Trophoblast cell (in vitro differentiated cells and primary cell): ENCODE data around the gene DSE.
A peak's percentile ranks its signal among the peaks of the same experiment; 100 is the strongest.

ENCODE experiments used
- DNase-seq, 2 donors: peaks; one replicate each; pipeline ENCODE4 v3.0.0-alpha.2; 2016
- H2AFZ ChIP-seq: 2 replicates; pipeline ENCODE4 v1.6.1; 2013; ENCODE audit warnings: low read length, moderate library complexity, mild to moderate bottlenecking; ENCODE audit not compliant: insufficient read depth, poor library complexity
- H2AK5ac ChIP-seq: 2 replicates; pipeline ENCODE4 v1.6.1; 2013; ENCODE audit warnings: mild to moderate bottlenecking, low read length
- H2BK120ac ChIP-seq: 2 replicates; pipeline ENCODE4 v1.6.1; 2013; ENCODE audit warnings: low read length, mild to moderate bottlenecking, moderate library complexity; ENCODE audit not compliant: insufficient read depth, poor library complexity
- H2BK12ac ChIP-seq: 2 replicates; pipeline ENCODE4 v1.6.1; 2013; ENCODE audit warnings: mild to moderate bottlenecking, low read length, moderate library complexity
- H2BK5ac ChIP-seq: 2 replicates; pipeline ENCODE4 v1.6.1; 2013; ENCODE audit warnings: low read length, low read depth, moderate library complexity, mild to moderate bottlenecking; ENCODE audit not compliant: poor library complexity
- H3K14ac ChIP-seq: 2 replicates; pipeline ENCODE4 v1.6.1; 2013; ENCODE audit warnings: mild to moderate bottlenecking, low read length
- H3K18ac ChIP-seq: 2 replicates; pipeline ENCODE4 v1.6.1; 2013; ENCODE audit warnings: mild to moderate bottlenecking, low read length
- H3K23ac ChIP-seq: 2 replicates; pipeline ENCODE4 v1.6.1; 2013; ENCODE audit warnings: low read length
- H3K27ac ChIP-seq: 2 replicates; pipeline ENCODE4 v1.5.1; 2013; ENCODE audit warnings: low read depth, mild to moderate bottlenecking, inconsistent platforms, low read length, moderate library complexity
- H3K27me3 ChIP-seq: 2 replicates; pipeline ENCODE4 v1.6.1; 2013; ENCODE audit warnings: inconsistent platforms, mild to moderate bottlenecking, low read length, moderate library complexity; ENCODE audit not compliant: insufficient read depth
- H3K36me3 ChIP-seq, 2 experiments: 1 replicate in 1 of 2; 2 replicates in 1 of 2; pipeline ENCODE4 v1.6.1; 2013; ENCODE audit warnings: low read length in 2 of 2, mild to moderate bottlenecking in 2 of 2, moderate library complexity in 1 of 2; ENCODE audit not compliant: insufficient read depth in 2 of 2, control insufficient read depth in 1 of 2
- H3K4ac ChIP-seq: 2 replicates; pipeline ENCODE4 v1.6.1; 2013; ENCODE audit warnings: low read depth, mild to moderate bottlenecking, low read length, moderate library complexity
- H3K4me1 ChIP-seq, 2 experiments: 1 replicate in 1 of 2; 2 replicates in 1 of 2; pipeline ENCODE4 v1.6.1; 2013; ENCODE audit warnings: low read length in 2 of 2, mild to moderate bottlenecking in 2 of 2, moderate library complexity in 1 of 2; ENCODE audit not compliant: insufficient read depth in 2 of 2, control insufficient read depth in 1 of 2
- H3K4me2 ChIP-seq: 2 replicates; pipeline ENCODE4 v1.6.1; 2013; ENCODE audit warnings: inconsistent platforms, mild to moderate bottlenecking, low read length, moderate library complexity
- H3K4me3 ChIP-seq: 2 replicates; pipeline ENCODE4 v1.5.1; 2013; ENCODE audit warnings: mild to moderate bottlenecking, low read depth, low read length, inconsistent platforms
- H3K79me1 ChIP-seq: one replicate; pipeline ENCODE4 v1.6.1; 2013; ENCODE audit warnings: low read length
- H3K79me2 ChIP-seq: 2 replicates; pipeline ENCODE4 v1.6.1; 2013; ENCODE audit warnings: low read length, mild to moderate bottlenecking; ENCODE audit not compliant: control insufficient read depth, insufficient read depth, poor library complexity
- H3K9ac ChIP-seq: 2 replicates; pipeline ENCODE4 v1.6.1; 2013; ENCODE audit warnings: mild to moderate bottlenecking, low read length
- H3K9me3 ChIP-seq: 2 replicates; pipeline ENCODE4 v1.6.1; 2013; ENCODE audit warnings: low read depth, mild to moderate bottlenecking, control low read depth, inconsistent platforms, low read length; ENCODE audit not compliant: insufficient read depth
- H4K12ac ChIP-seq: 2 replicates; pipeline ENCODE4 v1.6.1; 2013; ENCODE audit warnings: low read depth, mild to moderate bottlenecking, low read length, moderate library complexity
- H4K8ac ChIP-seq: 2 replicates; pipeline ENCODE4 v1.6.1; 2013; ENCODE audit warnings: low read depth, mild to moderate bottlenecking, low read length, moderate library complexity
- H4K91ac ChIP-seq: one replicate; pipeline ENCODE4 v1.6.1; 2013; ENCODE audit warnings: low read depth, mild to moderate bottlenecking, low read length, moderate library complexity
- WGBS: extraction: QIAGEN DNeasy Blood & Tissue Kit; methylation state at CpG from one replicate; pipeline ENCODE4 v1.1.7; 2013; ENCODE audit warnings: missing lambda C conversion rate; ENCODE audit not compliant: insufficient read length, insufficient coverage; ENCODE audit errors: extremely low coverage; 5-methylcytosine and 5-hydroxymethylcytosine counted together

Gene DSE

GRCh38 chr6:116397914-116398313 lies 27.2 kb downstream of the DSE start:
- H3K18ac ChIP-seq, result no peak overlapping the region
- no peak overlapping the region for H2BK5ac ChIP-seq
- peaks cover 2% of the 10 kb centered on the region for H3K79me2 ChIP-seq
- WGBS, result no CpG with 5 or more reads among the region's 1 CpG
- H4K91ac ChIP-seq, result no peak overlapping the region
- no peak overlapping the region for H2BK12ac ChIP-seq
- H3K9me3 ChIP-seq, result no peaks in the 10 kb centered on the region
- no peak overlapping the region for H3K9ac ChIP-seq
- no peak overlapping the region for H3K14ac ChIP-seq
- H3K36me3 ChIP-seq, result peaks cover 5 to 6% of the 10 kb centered on the region in 2 experiments
- H2AK5ac ChIP-seq, result no peak overlapping the region
- no peak overlapping the region for H2BK120ac ChIP-seq
- no peak overlapping the region for H3K4ac ChIP-seq
- DNase-seq, result peak in 1 of 2 donors; percentile 36
- H3K79me1 ChIP-seq, result peaks cover 7% of the 10 kb centered on the region
- H3K4me2 ChIP-seq, result no peak overlapping the region
- H3K4me1 ChIP-seq, result peaks cover 12% of the 10 kb centered on the region in 2 experiments
- H4K8ac ChIP-seq, result no peak overlapping the region
- H3K4me3 ChIP-seq, result no peak overlapping the region
- no peak overlapping the region for H4K12ac ChIP-seq
- no peak overlapping the region for H2AFZ ChIP-seq
- peak overlapping the region; percentile 87 for H3K27ac ChIP-seq
- no peak overlapping the region for H3K23ac ChIP-seq
- no peaks in the 10 kb centered on the region for H3K27me3 ChIP-seq

- Histone ChIP-seq H3K4me1 (peaks cover 12% of the 10 kb centered on the region in 2 experiments), H3K4me3 (no peak overlapping the region), H3K4me2 (peak overlapping the region; percentile 43), H2AFZ (no peak overlapping the region), H3K4ac (no peak overlapping the region), H3K14ac (no peak overlapping the region), H3K27me3 (no peaks in the 10 kb centered on the region), H3K79me2 (peaks cover 2% of the 10 kb centered on the region), H2AK5ac (no peak overlapping the region), H3K27ac (peak overlapping the region; percentile 87), H3K18ac (no peak overlapping the region), H4K8ac (no peak overlapping the region), H3K23ac (no peak overlapping the region), H2BK12ac (peak overlapping the region; percentile 77), H3K9ac (no peak overlapping the region), H2BK5ac (peak overlapping the region; percentile 57), H3K79me1 (peaks cover 7% of the 10 kb centered on the region), H2BK120ac (peak overlapping the region; percentile 38), H3K9me3 (no peaks in the 10 kb centered on the region), H4K12ac (peak overlapping the region; percentile 44), H4K91ac (peak overlapping the region; percentile 57), H3K36me3 (peaks cover 5 to 6% of the 10 kb centered on the region in 2 experiments)
- no CpG with 5 or more reads among the region's 2 CpGs for WGBS
- peak in 1 of 2 donors; percentile 82 for DNase-seq
Measured at GRCh38 chr6:116398316-116399010, 27.7 kb downstream of the DSE start.

GRCh38 chr6:116399287-116399686 lies 28.5 kb downstream of the DSE start:
- WGBS, result no CpG with 5 or more reads among the region's 12 CpGs
- Histone ChIP-seq H3K18ac (peak overlapping the region; percentile 67), H2BK120ac (peak overlapping the region; percentile 16), H3K14ac (peak overlapping the region; percentile 24), H3K4me1 (peaks cover 12% of the 10 kb centered on the region in 2 experiments), H3K23ac (no peak overlapping the region), H2BK5ac (peak overlapping the region; percentile 8), H3K79me1 (peaks cover 7% of the 10 kb centered on the region), H3K4me2 (no peak overlapping the region), H2BK12ac (peak overlapping the region; percentile 69), H3K4me3 (no peak overlapping the region), H4K91ac (peak overlapping the region; percentile 20), H3K9ac (no peak overlapping the region), H3K4ac (peak overlapping the region; percentile 22), H3K27ac (no peak overlapping the region), H3K27me3 (no peaks in the 10 kb centered on the region), H2AFZ (no peak overlapping the region), H2AK5ac (peak overlapping the region; percentile 52), H4K12ac (no peak overlapping the region), H3K79me2 (peaks cover 2% of the 10 kb centered on the region), H4K8ac (peak overlapping the region; percentile 14), H3K9me3 (no peaks in the 10 kb centered on the region), H3K36me3 (peaks cover 5 to 6% of the 10 kb centered on the region in 2 experiments)
- DNase-seq, result no peak

- H3K23ac ChIP-seq, result no peak overlapping the region
- no peak overlapping the region for H3K4ac ChIP-seq
- no peak overlapping the region for H2AK5ac ChIP-seq
- H3K4me3 ChIP-seq, result no peak overlapping the region
- H3K36me3 ChIP-seq, result peaks cover 5 to 6% of the 10 kb centered on the region in 2 experiments
- H3K14ac ChIP-seq, result no peak overlapping the region
- no peaks in the 10 kb centered on the region for H3K9me3 ChIP-seq
- H4K12ac ChIP-seq, result no peak overlapping the region
- DNase-seq, result no peak
- H2BK12ac ChIP-seq, result no peak overlapping the region
- peaks cover 12% of the 10 kb centered on the region in 2 experiments for H3K4me1 ChIP-seq
- H2BK120ac ChIP-seq, result no peak overlapping the region
- H3K79me2 ChIP-seq, result peaks cover 2% of the 10 kb centered on the region
- H3K27me3 ChIP-seq, result no peaks in the 10 kb centered on the region
- no peak overlapping the region for H4K8ac ChIP-seq
- no peak overlapping the region for H3K9ac ChIP-seq
- H3K18ac ChIP-seq, result no peak overlapping the region
- H2AFZ ChIP-seq, result no peak overlapping the region
- WGBS, result no CpG with 5 or more reads among the region's 1 CpG
- no peak overlapping the region for H3K4me2 ChIP-seq
- H3K27ac ChIP-seq, result no peak overlapping the region
- peaks cover 7% of the 10 kb centered on the region for H3K79me1 ChIP-seq
- H4K91ac ChIP-seq, result no peak overlapping the region
- no peak overlapping the region for H2BK5ac ChIP-seq
Measured at GRCh38 chr6:116400328-116400727, 29.6 kb downstream of the DSE start.
